Measurements from ENCODE around the gene CAP2.

The CAP2 gene

GRCh38 chr6:17480476-17480875, 87.1 kb downstream of the CAP2 start:
- Histone ChIP-seq H3K27ac (no peak overlapping the region), H3K9me3 (no peaks in the 10 kb centered on the region), H3K4me1 (ENCODE audit: control insufficient read depth in 1 of 2, insufficient read depth in 1 of 2, low read depth in 1 of 2, low read length in 1 of 2) (no peaks in the 10 kb centered on the region), H3K36me3 (no peaks in the 10 kb centered on the region), H3K4me3 (ENCODE audit: low read depth in 1 of 2, low read length in 1 of 2) (no peak overlapping the region), H3K27me3 (no peaks in the 10 kb centered on the region)
- no peak for TF ChIP-seq CTCF (IDR thresholded peaks at IDR 0.05)

- TF ChIP-seq CTCF (IDR thresholded peaks at IDR 0.05), result no peak
These were observed 89.3 kb downstream of the CAP2 start for GRCh38 chr6:17482711-17483110.

DNA sequence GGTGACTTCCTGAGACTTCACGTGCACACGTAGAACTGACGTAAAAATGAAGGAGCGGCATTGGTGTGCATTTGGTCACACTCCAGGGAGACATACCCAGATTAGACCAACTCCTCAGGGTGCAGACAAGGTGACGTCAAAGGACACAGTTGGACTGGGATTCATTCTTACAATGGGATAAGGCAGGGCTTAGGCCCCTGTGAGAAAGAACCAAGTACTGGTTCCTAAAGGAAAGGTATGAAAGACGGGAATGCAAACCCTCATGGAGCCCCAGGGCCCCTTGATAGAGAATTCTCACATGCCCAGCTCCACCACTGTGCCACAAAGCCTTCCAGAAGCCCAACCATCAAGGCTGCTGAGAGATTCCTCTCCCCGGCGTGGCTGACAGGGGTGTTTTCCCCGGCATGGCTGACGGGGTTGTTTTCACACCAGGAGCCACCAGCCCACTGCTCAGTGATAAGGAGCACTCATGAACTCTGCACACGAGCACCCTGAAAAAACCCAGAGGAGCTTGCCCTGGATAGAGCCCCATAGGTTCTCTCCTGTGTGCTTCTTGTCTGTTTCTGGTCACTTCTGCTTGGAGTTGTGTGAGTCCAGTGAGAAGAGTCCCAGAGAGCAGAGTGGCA, 90.1 kb downstream of the CAP2 start:
- Histone ChIP-seq H3K4me1 (ENCODE audit: control insufficient read depth in 1 of 2, insufficient read depth in 1 of 2, low read depth in 1 of 2, low read length in 1 of 2) (no peaks in the 10 kb centered on the region), H3K36me3 (no peaks in the 10 kb centered on the region), H3K27ac (no peak overlapping the region), H3K27me3 (no peaks in the 10 kb centered on the region), H3K4me3 (ENCODE audit: low read depth in 1 of 2, low read length in 1 of 2) (no peak overlapping the region), H3K9me3 (no peaks in the 10 kb centered on the region)
- TF ChIP-seq CTCF (IDR thresholded peaks at IDR 0.05), result no peak

More at GRCh38 chr6:17482711-17483110, 89.3 kb downstream of the CAP2 start:
- Histone ChIP-seq H3K36me3 (no peaks in the 10 kb centered on the region), H3K27ac (no peak overlapping the region), H3K4me3 (ENCODE audit: low read depth in 1 of 2, low read length in 1 of 2) (no peak overlapping the region), H3K9me3 (no peaks in the 10 kb centered on the region), H3K4me1 (ENCODE audit: control insufficient read depth in 1 of 2, insufficient read depth in 1 of 2, low read depth in 1 of 2, low read length in 1 of 2) (no peaks in the 10 kb centered on the region), H3K27me3 (no peaks in the 10 kb centered on the region)

- Histone ChIP-seq H3K27ac (no peak overlapping the region), H3K4me3 (ENCODE audit: low read depth in 1 of 2, low read length in 1 of 2) (no peak overlapping the region), H3K4me1 (ENCODE audit: control insufficient read depth in 1 of 2, insufficient read depth in 1 of 2, low read depth in 1 of 2, low read length in 1 of 2) (no peaks in the 10 kb centered on the region), H3K36me3 (no peaks in the 10 kb centered on the region), H3K27me3 (no peaks in the 10 kb centered on the region), H3K9me3 (no peaks in the 10 kb centered on the region)
- TF ChIP-seq CTCF (IDR thresholded peaks at IDR 0.05), result no peak
These were observed 90.9 kb downstream of the CAP2 start for GRCh38 chr6:17484201-17484849.

DNA sequence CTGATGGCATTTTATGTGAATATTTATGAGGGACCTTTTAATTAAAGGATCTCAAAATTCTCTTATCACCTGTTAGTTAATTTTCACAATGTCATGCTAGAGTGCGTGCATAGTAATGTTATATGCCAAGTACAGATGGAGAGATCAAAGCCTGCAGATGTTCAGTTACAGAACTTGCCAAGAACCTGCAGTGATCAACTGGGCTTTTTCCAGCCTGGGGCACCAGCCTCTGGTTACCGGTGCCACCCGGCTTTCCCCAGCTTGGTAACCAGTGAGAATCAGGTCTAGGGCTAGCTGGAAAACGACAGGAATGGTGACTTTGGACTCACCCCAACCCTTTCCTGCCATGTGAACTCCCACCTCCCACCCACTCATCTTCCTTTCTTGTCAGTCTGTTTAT, 91.8 kb downstream of the CAP2 start:
- H3K9me3 ChIP-seq, result no peaks in the 10 kb centered on the region
- no peaks in the 10 kb centered on the region for H3K36me3 ChIP-seq
- TF ChIP-seq CTCF (IDR thresholded peaks at IDR 0.05), result no peak
- peaks cover 2% of the 10 kb centered on the region for H3K27me3 ChIP-seq
- H3K4me3 ChIP-seq (ENCODE audit: low read depth in 1 of 2, low read length in 1 of 2), result no peak overlapping the region
- H3K4me1 ChIP-seq (ENCODE audit: control insufficient read depth in 1 of 2, insufficient read depth in 1 of 2, low read depth in 1 of 2, low read length in 1 of 2), result no peaks in the 10 kb centered on the region
- H3K27ac ChIP-seq, result no peak overlapping the region

Measured in neutrophil (primary cell).